ENCODE data around the gene IL10RB. TPM values are rescaled to one million over a fixed set of nuclear protein-coding genes. Genes with fewer than 3 reads are reported as not detected.

The IL10RB gene
- polyA plus RNA-seq, 6 donors from 2014 or later, result 56.9 to 83.1 (median 71.0) TPM

- H3K27me3 Mint-ChIP-seq, result no peaks in the 10 kb centered on the region
- H3K27ac Mint-ChIP-seq, result peak overlapping the region in 2 of 6 donors; percentile 51 to 52
- peaks cover 0 to 4% (median 0%) of the 10 kb centered on the region in 7 donors for H3K9me3 Mint-ChIP-seq
- peaks cover 0 to 16% (median 13%) of the 10 kb centered on the region in 3 donors for H3K4me1 Mint-ChIP-seq
- H3K4me3 Mint-ChIP-seq, result no peak overlapping the region
- ATAC-seq (ENCODE audit: low read depth in 2 of 2), result no peak
- DNase-seq, result no peak
- H3K36me3 Mint-ChIP-seq, result peaks cover 46 to 47% of the 10 kb centered on the region in 2 donors
Measured at GRCh38 chr21:33281096-33281652, 15.0 kb downstream of the IL10RB start.

- Mint-ChIP-seq H3K4me1 (peaks cover 0 to 18% (median 8%) of the 10 kb centered on the region in 3 donors), H3K36me3 (peaks cover 43 to 49% of the 10 kb centered on the region in 2 donors), H3K27ac (peak overlapping the region in 3 of 6 donors; percentile 12 to 75 (median 28)), H3K4me3 (no peak overlapping the region), H3K9me3 (peaks cover 0 to 4% (median 0%) of the 10 kb centered on the region in 7 donors), H3K27me3 (no peaks in the 10 kb centered on the region)
- no peak for DNase-seq
- no peak for ATAC-seq (ENCODE audit: low read depth in 2 of 2)
Measured at GRCh38 chr21:33283203-33283602, 17.0 kb downstream of the IL10RB start.

GRCh38 chr21:33286076-33286475 lies 19.9 kb downstream of the IL10RB start:
- Mint-ChIP-seq H3K4me1 (peaks cover 0 to 18% (median 12%) of the 10 kb centered on the region in 3 donors), H3K27me3 (no peaks in the 10 kb centered on the region), H3K36me3 (peaks cover 30 to 41% of the 10 kb centered on the region in 2 donors)

GRCh38 chr21:33286600-33287456 lies 20.7 kb downstream of the IL10RB start:
- no peak overlapping the region for H3K4me3 Mint-ChIP-seq
- no peak for DNase-seq
- peaks cover 0 to 18% (median 12%) of the 10 kb centered on the region in 3 donors for H3K4me1 Mint-ChIP-seq
- H3K36me3 Mint-ChIP-seq, result peaks cover 29 to 44% of the 10 kb centered on the region in 2 donors
- no peaks in the 10 kb centered on the region for H3K9me3 Mint-ChIP-seq
- peak overlapping the region in 3 of 6 donors; percentile 60 to 97 (median 81) for H3K27ac Mint-ChIP-seq
- ATAC-seq (ENCODE audit: low read depth in 2 of 2), result no peak
- no peaks in the 10 kb centered on the region for H3K27me3 Mint-ChIP-seq

More at GRCh38 chr21:33286076-33286475, 19.9 kb downstream of the IL10RB start:
- peak overlapping the region in 2 of 6 donors; percentile 60 to 91 for H3K27ac Mint-ChIP-seq
- ATAC-seq (ENCODE audit: low read depth in 2 of 2) (no peak), DNase-seq (no peak)
- H3K4me3 Mint-ChIP-seq, result no peak overlapping the region
- H3K9me3 Mint-ChIP-seq, result no peaks in the 10 kb centered on the region

GRCh38 chr21:33289199-33289819 lies 23.1 kb downstream of the IL10RB start:
- no peaks in the 10 kb centered on the region for H3K27me3 Mint-ChIP-seq

GRCh38 chr21:33290441-33290840 lies 24.3 kb downstream of the IL10RB start:
- Mint-ChIP-seq H3K27me3 (no peaks in the 10 kb centered on the region), H3K36me3 (peaks cover 25 to 47% of the 10 kb centered on the region in 2 donors), H3K9me3 (no peaks in the 10 kb centered on the region), H3K4me1 (peaks cover 16 to 24% (median 18%) of the 10 kb centered on the region in 3 donors), H3K4me3 (no peak overlapping the region), H3K27ac (peak overlapping the region in 1 of 6 donors; percentile 72)
- DNase-seq, result no peak
- ATAC-seq (ENCODE audit: low read depth in 2 of 2), result no peak

More at GRCh38 chr21:33289199-33289819, 23.1 kb downstream of the IL10RB start:
- Mint-ChIP-seq H3K9me3 (no peaks in the 10 kb centered on the region), H3K27ac (peak overlapping the region in 3 of 6 donors; percentile 47 to 82 (median 57)), H3K4me1 (peaks cover 9 to 17% (median 12%) of the 10 kb centered on the region in 3 donors), H3K36me3 (peaks cover 26 to 46% of the 10 kb centered on the region in 2 donors), H3K4me3 (no peak overlapping the region)
- DNase-seq (no peak), ATAC-seq (ENCODE audit: low read depth in 2 of 2) (no peak)

- H3K9me3 Mint-ChIP-seq, result no peaks in the 10 kb centered on the region
- no peak for DNase-seq
- no peak overlapping the region for H3K4me3 Mint-ChIP-seq
- peaks cover 22 to 25% (median 24%) of the 10 kb centered on the region in 3 donors for H3K4me1 Mint-ChIP-seq
- no peak for ATAC-seq (ENCODE audit: low read depth in 2 of 2)
- H3K27me3 Mint-ChIP-seq, result no peaks in the 10 kb centered on the region
- peaks cover 21 to 35% of the 10 kb centered on the region in 2 donors for H3K36me3 Mint-ChIP-seq
- H3K27ac Mint-ChIP-seq, result peak overlapping the region in 1 of 6 donors; percentile 26
Measured at GRCh38 chr21:33291686-33292085, 25.5 kb downstream of the IL10RB start.

GRCh38 chr21:33292724-33293123 lies 26.6 kb downstream of the IL10RB start:
- H3K27ac Mint-ChIP-seq, result peak overlapping the region in 2 of 6 donors; percentile 11 to 30
- H3K4me1 Mint-ChIP-seq, result peaks cover 30 to 36% (median 31%) of the 10 kb centered on the region in 3 donors
- H3K36me3 Mint-ChIP-seq, result peaks cover 21 to 31% of the 10 kb centered on the region in 2 donors
- H3K27me3 Mint-ChIP-seq, result no peaks in the 10 kb centered on the region
- no peak overlapping the region for H3K4me3 Mint-ChIP-seq
- no peak for DNase-seq
- no peaks in the 10 kb centered on the region for H3K9me3 Mint-ChIP-seq
- no peak for ATAC-seq (ENCODE audit: low read depth in 2 of 2)

- H3K4me1 Mint-ChIP-seq, result peaks cover 31 to 40% (median 35%) of the 10 kb centered on the region in 3 donors
- no peaks in the 10 kb centered on the region for H3K9me3 Mint-ChIP-seq
- no peak for DNase-seq
- ATAC-seq (ENCODE audit: low read depth in 2 of 2), result no peak
- H3K27ac Mint-ChIP-seq, result peak overlapping the region in 5 of 6 donors; percentile 19 to 97 (median 47)
- no peaks in the 10 kb centered on the region for H3K27me3 Mint-ChIP-seq
- H3K36me3 Mint-ChIP-seq, result peaks cover 19 to 30% of the 10 kb centered on the region in 2 donors
- no peak overlapping the region for H3K4me3 Mint-ChIP-seq
Measured at GRCh38 chr21:33293136-33293535, 27.0 kb downstream of the IL10RB start.

GRCh38 chr21:33293811-33294216 lies 27.6 kb downstream of the IL10RB start:
- DNase-seq (no peak), ATAC-seq (ENCODE audit: low read depth in 2 of 2) (no peak)
- peaks cover 32 to 45% (median 39%) of the 10 kb centered on the region in 3 donors for H3K4me1 Mint-ChIP-seq
- H3K27me3 Mint-ChIP-seq, result no peaks in the 10 kb centered on the region
- H3K36me3 Mint-ChIP-seq, result peaks cover 12 to 23% of the 10 kb centered on the region in 2 donors
- H3K27ac Mint-ChIP-seq, result peak overlapping the region; percentile 20 to 97 (median 90)
- H3K4me3 Mint-ChIP-seq, result peak overlapping the region in 1 of 8 donors; percentile 42
- H3K9me3 Mint-ChIP-seq, result no peaks in the 10 kb centered on the region

GRCh38 chr21:33296156-33296555 lies 30.0 kb downstream of the IL10RB start:
- Mint-ChIP-seq H3K27me3 (no peaks in the 10 kb centered on the region), H3K4me1 (peaks cover 45 to 69% (median 60%) of the 10 kb centered on the region in 3 donors), H3K36me3 (peaks cover 12 to 22% of the 10 kb centered on the region in 2 donors), H3K27ac (peak overlapping the region; percentile 93 to 99 (median 96)), H3K4me3 (peak overlapping the region; percentile 16 to 86 (median 59)), H3K9me3 (no peaks in the 10 kb centered on the region)
- ATAC-seq (ENCODE audit: low read depth in 2 of 2) (peak; percentile 89 to 91), DNase-seq (peak; percentile 84)

- Mint-ChIP-seq H3K4me3 (peak overlapping the region; percentile 7 to 89 (median 78)), H3K27ac (peak overlapping the region; percentile 90 to 99 (median 94)), H3K9me3 (no peaks in the 10 kb centered on the region), H3K36me3 (peaks cover 5 to 7% of the 10 kb centered on the region in 2 donors), H3K4me1 (peaks cover 59 to 85% (median 83%) of the 10 kb centered on the region in 3 donors), H3K27me3 (no peaks in the 10 kb centered on the region)
- DNase-seq (peak; percentile 67), ATAC-seq (ENCODE audit: low read depth in 2 of 2) (peak; percentile 62 to 68)
Measured at GRCh38 chr21:33299181-33299752, 33.1 kb downstream of the IL10RB start.

All from naive B cell (primary cell).